IMR-90 (cell line): ENCODE results near the gene ATG9B. TPM values are rescaled to one million over a fixed set of nuclear protein-coding genes. Genes with fewer than 3 reads are reported as not detected.

Experiments
- ATAC-seq: fragments of 200-7000 bp; cut with Tn5 transposase; 2 replicates; pipeline ENCODE4 v1.9.1; 2020; ENCODE audit warnings: low read depth, mild to moderate bottlenecking, moderate library complexity
- BruUV-seq: library from RNA; stranded (reverse); fragments of 400-500 nt; replicated peaks from 2 replicates; lab custom pipeline; 2021; lab: Mats Ljungman, UMichigan
- CTCF ChIA-PET: fragments of 300-600 bp; formaldehyde crosslinking; extraction: SDS; loops from one replicate; lab custom pipeline; 2021; ENCODE audit warnings: antibody characterized with exemption; lab: Yijun Ruan, JAX
- POLR2A ChIA-PET: fragments of 300-600 bp; sonication (Branson Sonifier 250); formaldehyde crosslinking; loops from one replicate; lab custom pipeline; 2022; ENCODE audit warnings: antibody characterized with exemption; ENCODE audit not compliant: unreplicated experiment; lab: Charles Lee
- DNase-seq: peaks from one replicate; pipeline ENCODE4 v3.0.0; 2013
- H2AFZ ChIP-seq: replicated peaks from 2 replicates; pipeline ENCODE3; 2013; ENCODE audit warnings: low read length, mild to moderate bottlenecking; ENCODE audit not compliant: poor library complexity
- H2AK5ac ChIP-seq: 2 replicates; pipeline ENCODE4 v1.6.1; 2013; ENCODE audit warnings: low read depth, low read length, inconsistent platforms
- H2AK9ac ChIP-seq: replicated peaks from 2 replicates; pipeline ENCODE3; 2013; ENCODE audit warnings: mild to moderate bottlenecking, low read depth, low read length, moderate library complexity; ENCODE audit not compliant: poor library complexity
- H2BK120ac ChIP-seq: 2 replicates; pipeline ENCODE4 v1.6.1; 2013; ENCODE audit warnings: low read depth, low read length, inconsistent platforms
- H2BK15ac ChIP-seq: 3 replicates; pipeline ENCODE4 v1.6.1; 2013; ENCODE audit warnings: low read depth, low read length, inconsistent platforms
- H2BK20ac ChIP-seq: 2 replicates; pipeline ENCODE4 v1.6.1; 2013; ENCODE audit warnings: low read depth, mild to moderate bottlenecking, inconsistent platforms, low read length, moderate library complexity
- H2BK5ac ChIP-seq: 2 replicates; pipeline ENCODE4 v1.6.1; 2013; ENCODE audit warnings: mild to moderate bottlenecking, low read depth, low read length, inconsistent platforms; ENCODE audit not compliant: poor library complexity, severe bottlenecking
- H3K14ac ChIP-seq: replicated peaks from 2 replicates; pipeline ENCODE4 v1.6.1; 2013; ENCODE audit warnings: low read depth, low read length, inconsistent platforms
- H3K18ac ChIP-seq: 2 replicates; pipeline ENCODE4 v1.6.1; 2013; ENCODE audit warnings: low read depth, low read length, control low read depth
- H3K23ac ChIP-seq: 2 replicates; pipeline ENCODE4 v1.6.1; 2013; ENCODE audit warnings: low read depth, low read length, inconsistent platforms
- H3K27ac ChIP-seq: 2 replicates; pipeline ENCODE4 v1.5.1; 2013; ENCODE audit warnings: mild to moderate bottlenecking, control low read depth, low read length; ENCODE audit not compliant: insufficient read depth
- H3K27me3 ChIP-seq: 2 replicates; pipeline ENCODE4 v1.6.1; 2013; ENCODE audit warnings: low read length; ENCODE audit not compliant: control insufficient read depth, insufficient read depth
- H3K36me3 ChIP-seq: 2 replicates; pipeline ENCODE4 v1.6.1; 2013; ENCODE audit warnings: low read length, mixed read lengths; ENCODE audit not compliant: control insufficient read depth, insufficient read depth
- H3K4ac ChIP-seq: 2 replicates; pipeline ENCODE4 v1.6.1; 2013; ENCODE audit warnings: low read depth, low read length, inconsistent platforms
- H3K4me1 ChIP-seq: 2 replicates; pipeline ENCODE4 v1.6.1; 2013; ENCODE audit warnings: low read length, mixed read lengths; ENCODE audit not compliant: control insufficient read depth, insufficient read depth
- H3K4me2 ChIP-seq: 2 replicates; pipeline ENCODE4 v1.6.1; 2013; ENCODE audit warnings: low read depth, mild to moderate bottlenecking, control low read depth, low read length, moderate library complexity
- H3K4me3 ChIP-seq: 2 replicates; pipeline ENCODE4 v1.5.1; 2013; ENCODE audit warnings: low read depth, mild to moderate bottlenecking, control low read depth, low read length, moderate library complexity; ENCODE audit not compliant: insufficient read depth
- H3K56ac ChIP-seq: 2 replicates; pipeline ENCODE4 v1.6.1; 2013; ENCODE audit warnings: low read length, inconsistent platforms; ENCODE audit not compliant: insufficient read depth; ENCODE audit errors: extremely low read depth
- H3K79me1 ChIP-seq, 2 experiments: 2 replicates each; pipeline ENCODE4 v1.6.1; 2013; ENCODE audit warnings: low read length in 2 of 2, inconsistent platforms in 1 of 2, low read depth in 1 of 2
- H3K9ac ChIP-seq: 2 replicates; pipeline ENCODE4 v1.6.1; 2013; ENCODE audit warnings: low read depth, low read length, control low read depth
- H3K9me1 ChIP-seq: 2 replicates; pipeline ENCODE4 v1.6.1; 2013; ENCODE audit warnings: low read length, inconsistent platforms; ENCODE audit not compliant: insufficient read depth
- H3K9me3 ChIP-seq: 2 replicates; pipeline ENCODE4 v1.6.1; 2013; ENCODE audit warnings: low read length; ENCODE audit not compliant: control insufficient read depth, insufficient read depth
- H4K20me1 ChIP-seq: 2 replicates; pipeline ENCODE4 v1.6.1; 2013; ENCODE audit warnings: low read length, inconsistent platforms; ENCODE audit not compliant: insufficient read depth
- H4K5ac ChIP-seq: 2 replicates; pipeline ENCODE4 v1.6.1; 2013; ENCODE audit warnings: mild to moderate bottlenecking, low read depth, low read length, control low read depth
- H4K8ac ChIP-seq, 2 experiments: 2 replicates each; pipeline ENCODE4 v1.6.1; 2013; ENCODE audit warnings: low read depth in 2 of 2, low read length in 2 of 2, control low read depth in 1 of 2, inconsistent platforms in 1 of 2
- H4K91ac ChIP-seq: 2 replicates; pipeline ENCODE4 v1.6.1; 2013; ENCODE audit warnings: low read depth, low read length, inconsistent platforms; ENCODE audit not compliant: insufficient read depth
- BHLHE40 ChIP-seq: fragments of 150-350 bp; IDR thresholded peaks from 2 replicates; pipeline ENCODE4 v1.6.1; 2016; ENCODE audit warnings: mild to moderate bottlenecking, low read depth, low read length
- CEBPB ChIP-seq: IDR thresholded peaks from 2 replicates; pipeline ENCODE4 v1.6.1; 2012; ENCODE audit warnings: low read depth, low read length, improper control_type of control experiment
- CHD1 ChIP-seq: IDR thresholded peaks from 2 replicates; pipeline ENCODE4 v1.6.1; 2012; ENCODE audit warnings: low read depth, low read length, improper control_type of control experiment
- ELK1 ChIP-seq: fragments of 150-350 bp; IDR thresholded peaks from 2 replicates; pipeline ENCODE4 v1.6.1; 2016; ENCODE audit warnings: low read depth, mild to moderate bottlenecking, low read length, moderate library complexity, borderline replicate concordance
- FOS ChIP-seq: fragments of 150-350 bp; IDR thresholded peaks from 2 replicates; pipeline ENCODE4 v1.6.1; 2016; ENCODE audit warnings: low read depth, low read length
- MAFK ChIP-seq: IDR thresholded peaks from 2 replicates; pipeline ENCODE4 v1.6.1; 2012; ENCODE audit warnings: low read depth, low read length, improper control_type of control experiment
- MAZ ChIP-seq: IDR thresholded peaks from 2 replicates; pipeline ENCODE4 v1.6.1; 2012; ENCODE audit warnings: low read depth, mild to moderate bottlenecking, low read length, improper control_type of control experiment, moderate library complexity, borderline replicate concordance
- MXI1 ChIP-seq: IDR thresholded peaks from 2 replicates; pipeline ENCODE4 v1.6.1; 2012; ENCODE audit warnings: low read depth, mild to moderate bottlenecking, low read length, moderate library complexity, borderline replicate concordance
- NFE2L2 ChIP-seq: fragments of 150-350 bp; IDR thresholded peaks from 2 replicates; pipeline ENCODE4 v1.6.1; 2016; ENCODE audit warnings: low read depth, mild to moderate bottlenecking, low read length
- POLR2A ChIP-seq: IDR thresholded peaks from 2 replicates; pipeline ENCODE4 v1.6.1; 2012; ENCODE audit warnings: mild to moderate bottlenecking, low read depth, low read length
- RAD21 ChIP-seq: IDR thresholded peaks from 2 replicates; pipeline ENCODE4 v1.6.1; 2012; ENCODE audit warnings: low read length, improper control_type of control experiment
- RCOR1 ChIP-seq: IDR thresholded peaks from 2 replicates; pipeline ENCODE4 v1.6.1; 2012; ENCODE audit warnings: mild to moderate bottlenecking, low read length, improper control_type of control experiment; ENCODE audit not compliant: insufficient replicate concordance
- RFX5 ChIP-seq: IDR thresholded peaks from 2 replicates; pipeline ENCODE4 v1.8.0; 2012; ENCODE audit warnings: low read depth, mild to moderate bottlenecking, low read length, moderate library complexity
- SMC3 ChIP-seq: fragments of 150-350 bp; IDR thresholded peaks from 2 replicates; pipeline ENCODE4 v1.6.1; 2016; ENCODE audit warnings: low read depth, mild to moderate bottlenecking, antibody characterized with exemption, low read length, moderate library complexity
- WGBS, 2 experiments: methylation state at CpG; one replicate each; pipeline versions ENCODE4 v1.1.5 to v1.1.7; 2013; ENCODE audit warnings: missing lambda C conversion rate in 2 of 2; ENCODE audit not compliant: insufficient read length in 1 of 2; ENCODE audit errors: extremely low coverage in 2 of 2; 5-methylcytosine and 5-hydroxymethylcytosine counted together
- dilution Hi-C: fragments of 300-500 bp; cut with HindIII; formaldehyde crosslinking; loops from one replicate; pipeline ENCODE4 v1.14.3; 2018; ENCODE audit warnings: low sequenced_read_pairs; ENCODE audit not compliant: unreplicated experiment
- in situ Hi-C: fragments of 300-500 bp; cut with MboI; formaldehyde crosslinking; loops from 3 replicates; pipeline ENCODE4 v1.14.3; 2019; ENCODE audit warnings: low sequenced_read_pairs, inconsistent platforms, mixed read lengths
- intact Hi-C: fragments of 100-400 bp; cut with micrococcal nuclease; formaldehyde crosslinking; loops from 2 replicates; pipeline ENCODE4 v1.10.0; 2022
- polyA plus RNA-seq, 3 experiments: library from polyadenylated mRNA; depleted of rRNA; stranded (reverse); fragments of >200 nt; gene quantifications; 2 replicates each; pipeline ENCODE4 v1.2.3, GENCODE V29; 2012; ENCODE audit warnings: low replicate concordance in 1 of 3
- total RNA-seq: library from RNA; depleted of rRNA; stranded (reverse); fragments of >200 nt; gene quantifications from 2 replicates; pipeline ENCODE4 v1.2.3, GENCODE V29; 2012
- TF ChIP-seq, protein P1 (sequence below): conservative IDR thresholded peaks from 2 replicates; pipeline ENCODE4 v1.5.1; 2012; ENCODE audit warnings: mild to moderate bottlenecking, low read depth, low read length, improper control_type of control experiment
- TF ChIP-seq, protein P2 (sequence below): fragments of 150-350 bp; IDR thresholded peaks from 2 replicates; pipeline ENCODE4 v1.6.1; 2017; ENCODE audit warnings: mild to moderate bottlenecking, antibody characterized with exemption, low read length, low read depth

Gene ATG9B
- total and polyA plus RNA-seq, 2 of the 4 experiments (the other 2 are of a cell fraction): 0.18 to 0.91 TPM

GRCh38 chr7:151035026-151035717, 10.9 kb upstream of the ATG9B start:
- no TSS peak for BruUV-seq
- H3K27me3 ChIP-seq: no peaks in the 10 kb centered on the region
- in situ Hi-C loops: no loop called here
- no peak overlapping the region for H3K4me2 ChIP-seq
- H2AK5ac ChIP-seq: no peak overlapping the region
- H3K4ac ChIP-seq: no peak overlapping the region
- no peak overlapping the region for H2BK20ac ChIP-seq
- H3K14ac ChIP-seq: no peak overlapping the region
- no peaks in the 10 kb centered on the region for H3K9me3 ChIP-seq
- no peak overlapping the region for H2BK15ac ChIP-seq
- peaks cover 30% of the 10 kb centered on the region for H3K36me3 ChIP-seq
- H3K79me1 ChIP-seq: peaks cover 0 to 23% of the 10 kb centered on the region in 2 experiments; a peak in 1 of 4 replicates
- peaks cover 17% of the 10 kb centered on the region for H3K9me1 ChIP-seq
- H3K56ac ChIP-seq: no peak overlapping the region
- ATAC-seq (no peak), DNase-seq (no peak)
- no peak overlapping the region for H2BK5ac ChIP-seq
- TF ChIP-seq ELK1 (no peak), CEBPB (no peak), MAZ (no peak), FOS (no peak), POLR2A (no peak), NFE2L2 (no peak), MAFK (no peak), MXI1 (no peak), RCOR1 (no peak), RAD21 (no peak), RFX5 (no peak), CHD1 (no peak), BHLHE40 (no peak), SMC3 (no peak)
- TF ChIP-seq, protein P1, sequence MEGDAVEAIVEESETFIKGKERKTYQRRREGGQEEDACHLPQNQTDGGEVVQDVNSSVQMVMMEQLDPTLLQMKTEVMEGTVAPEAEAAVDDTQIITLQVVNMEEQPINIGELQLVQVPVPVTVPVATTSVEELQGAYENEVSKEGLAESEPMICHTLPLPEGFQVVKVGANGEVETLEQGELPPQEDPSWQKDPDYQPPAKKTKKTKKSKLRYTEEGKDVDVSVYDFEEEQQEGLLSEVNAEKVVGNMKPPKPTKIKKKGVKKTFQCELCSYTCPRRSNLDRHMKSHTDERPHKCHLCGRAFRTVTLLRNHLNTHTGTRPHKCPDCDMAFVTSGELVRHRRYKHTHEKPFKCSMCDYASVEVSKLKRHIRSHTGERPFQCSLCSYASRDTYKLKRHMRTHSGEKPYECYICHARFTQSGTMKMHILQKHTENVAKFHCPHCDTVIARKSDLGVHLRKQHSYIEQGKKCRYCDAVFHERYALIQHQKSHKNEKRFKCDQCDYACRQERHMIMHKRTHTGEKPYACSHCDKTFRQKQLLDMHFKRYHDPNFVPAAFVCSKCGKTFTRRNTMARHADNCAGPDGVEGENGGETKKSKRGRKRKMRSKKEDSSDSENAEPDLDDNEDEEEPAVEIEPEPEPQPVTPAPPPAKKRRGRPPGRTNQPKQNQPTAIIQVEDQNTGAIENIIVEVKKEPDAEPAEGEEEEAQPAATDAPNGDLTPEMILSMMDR: no peak
- TF ChIP-seq, protein P2, sequence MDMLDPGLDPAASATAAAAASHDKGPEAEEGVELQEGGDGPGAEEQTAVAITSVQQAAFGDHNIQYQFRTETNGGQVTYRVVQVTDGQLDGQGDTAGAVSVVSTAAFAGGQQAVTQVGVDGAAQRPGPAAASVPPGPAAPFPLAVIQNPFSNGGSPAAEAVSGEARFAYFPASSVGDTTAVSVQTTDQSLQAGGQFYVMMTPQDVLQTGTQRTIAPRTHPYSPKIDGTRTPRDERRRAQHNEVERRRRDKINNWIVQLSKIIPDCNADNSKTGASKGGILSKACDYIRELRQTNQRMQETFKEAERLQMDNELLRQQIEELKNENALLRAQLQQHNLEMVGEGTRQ: no peak
- H2BK120ac ChIP-seq: no peak overlapping the region
- H3K4me1 ChIP-seq: peaks cover 17% of the 10 kb centered on the region
- CTCF ChIA-PET: no interaction called here
- H2AK9ac ChIP-seq: no peak overlapping the region
- POLR2A ChIA-PET: no interaction called here
- no peak overlapping the region for H3K9ac ChIP-seq
- H3K18ac ChIP-seq: no peak overlapping the region
- no peak overlapping the region for H3K4me3 ChIP-seq
- no peak overlapping the region for H2AFZ ChIP-seq
- H4K20me1 ChIP-seq: peaks cover 8% of the 10 kb centered on the region
- no peak overlapping the region for H3K23ac ChIP-seq
- WGBS, 2 experiments: 93% methylated on average over 11 of the region's 21 CpGs; no CpG with 5 or more reads in 1 of the 2 experiments
- H4K5ac ChIP-seq: no peak overlapping the region
- no peak overlapping the region for H4K8ac ChIP-seq
- intact Hi-C loops: no loop called here
- no peak overlapping the region for H4K91ac ChIP-seq
- dilution Hi-C loops: no loop called here
- no peak overlapping the region for H3K27ac ChIP-seq
